ENCODE measurements around the gene GPR179. TPM values are rescaled to one million over a fixed set of nuclear protein-coding genes. Genes with fewer than 3 reads are reported as not detected.
"Not testable (repeated sequence)": the region's sequence is repeated elsewhere in the genome, so short reads cannot be mapped to it uniquely, and the experiment has no call there.

The GPR179 gene
- total RNA-seq, 1 experiment from 2014 or later, result not detected

DNA sequence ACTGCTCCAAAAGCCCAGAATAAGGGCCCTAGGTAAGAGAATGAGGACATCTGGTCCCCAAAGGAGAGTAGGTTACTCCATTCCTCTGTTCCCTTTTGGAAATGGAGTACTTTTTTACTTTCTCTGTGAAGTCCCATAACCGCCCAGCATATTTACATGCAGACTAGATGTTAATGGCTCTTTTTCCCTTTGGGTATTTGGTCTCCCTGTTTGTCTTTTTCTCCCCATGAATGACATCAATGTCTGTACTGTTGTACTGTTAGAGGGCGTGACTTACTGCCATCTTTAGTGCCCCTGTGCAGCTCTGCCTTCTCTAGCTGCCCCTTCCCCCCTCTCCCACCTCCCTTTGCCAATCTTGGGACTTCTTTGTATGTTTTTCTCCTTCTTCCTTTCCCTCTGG lies 19.0 kb downstream of the GPR179 start:
- no peak for DNase-seq (ENCODE audit: low spot score)

DNA sequence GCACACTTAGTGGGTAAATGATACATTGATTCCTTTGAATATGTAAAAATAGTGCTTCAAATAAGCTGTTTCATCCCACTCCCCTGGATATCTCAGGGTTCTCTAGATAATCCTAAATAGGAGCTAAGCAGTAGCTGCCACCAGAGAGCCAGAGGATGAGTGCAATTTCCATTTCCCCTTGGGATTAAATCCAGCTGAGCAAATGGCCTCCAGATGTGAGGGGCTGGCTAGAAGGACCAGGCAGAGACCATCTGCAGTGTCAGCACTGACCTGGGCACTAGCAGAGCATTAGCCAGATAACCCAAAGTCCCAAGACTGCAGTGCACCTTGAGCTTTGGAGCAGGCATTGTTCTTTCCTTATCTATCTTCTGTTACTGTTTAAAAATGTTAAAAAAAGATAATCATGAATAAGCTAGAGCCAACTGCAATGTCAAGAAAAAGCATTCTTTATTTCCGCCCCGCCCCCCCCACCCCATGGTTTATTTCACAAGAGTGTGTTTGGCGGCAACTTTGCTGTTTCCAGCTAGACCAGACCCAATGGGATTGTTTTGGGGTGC lies 19.5 kb downstream of the GPR179 start:
- no peak for DNase-seq (ENCODE audit: low spot score)

DNA sequence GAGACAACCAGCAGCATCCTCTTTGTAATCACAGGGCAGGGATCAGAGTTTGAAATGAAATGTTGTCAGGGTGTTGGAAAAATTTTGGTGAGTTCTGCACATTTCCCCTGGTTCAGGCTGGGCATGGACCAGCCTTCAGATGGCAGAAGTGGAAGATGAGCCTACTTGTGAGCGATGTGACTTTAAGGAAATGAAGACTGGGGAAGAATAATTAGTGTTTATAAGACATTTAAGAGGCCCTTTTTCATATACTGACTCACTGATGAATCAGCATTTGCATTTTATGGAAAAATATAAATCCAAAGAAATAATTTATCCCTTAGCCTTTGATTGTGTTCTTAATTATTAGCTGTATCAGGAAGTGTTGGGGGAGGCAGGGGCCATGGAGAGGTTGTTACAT lies 20.9 kb downstream of the GPR179 start:
- DNase-seq (ENCODE audit: low spot score), result no peak

DNA sequence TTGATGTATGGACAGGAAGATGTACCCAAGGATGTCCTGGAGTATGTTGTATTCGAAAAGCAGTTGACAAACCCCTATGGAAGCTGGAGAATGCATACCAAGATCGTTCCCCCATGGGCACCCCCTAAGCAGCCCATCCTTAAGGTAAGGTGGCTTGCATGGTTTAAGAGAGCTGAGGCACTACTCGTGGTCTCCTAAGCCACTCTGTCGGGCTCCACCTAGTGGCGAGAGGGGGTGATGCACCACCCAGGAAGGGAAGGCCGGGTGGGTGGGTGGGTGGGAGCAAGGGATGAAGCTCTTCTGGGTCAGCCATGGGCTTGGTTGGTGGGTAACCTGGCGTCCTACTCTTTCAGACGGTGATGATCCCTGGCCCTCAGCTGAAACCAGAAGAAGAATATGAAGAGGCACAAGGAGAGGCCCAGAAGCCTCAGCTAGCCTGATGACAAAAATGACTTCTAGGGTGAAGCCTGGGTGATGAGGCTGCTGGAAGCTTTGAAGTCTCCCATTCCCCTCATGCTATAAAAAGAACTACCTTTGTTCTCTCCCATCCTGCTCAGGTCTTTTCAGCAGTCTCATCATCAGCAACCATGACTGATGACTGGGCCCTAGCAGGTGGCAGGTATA lies 21.5 kb downstream of the GPR179 start:
- peak; percentile 41 for DNase-seq (ENCODE audit: low spot score)

DNA sequence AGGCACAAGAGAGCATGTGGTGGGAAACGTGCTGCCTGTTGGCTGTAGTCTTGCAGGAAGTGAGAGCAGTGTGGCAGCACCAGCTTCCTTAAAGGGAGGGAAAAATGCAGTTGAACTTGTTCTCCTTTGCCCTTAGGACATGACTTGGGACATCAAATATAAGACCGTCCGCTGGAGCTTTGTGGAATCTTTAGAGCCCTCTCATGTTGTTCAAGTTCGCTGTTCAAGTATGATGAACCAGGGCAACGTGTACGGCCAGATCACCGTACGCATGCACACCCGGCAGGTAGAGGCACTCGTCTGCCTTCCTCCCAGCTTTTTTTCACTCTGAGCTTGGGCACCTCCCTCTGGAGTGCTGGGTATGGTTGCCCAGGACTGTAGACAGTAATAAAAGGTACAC lies 23.3 kb downstream of the GPR179 start:
- DNase-seq (ENCODE audit: low spot score), result no peak

DNA sequence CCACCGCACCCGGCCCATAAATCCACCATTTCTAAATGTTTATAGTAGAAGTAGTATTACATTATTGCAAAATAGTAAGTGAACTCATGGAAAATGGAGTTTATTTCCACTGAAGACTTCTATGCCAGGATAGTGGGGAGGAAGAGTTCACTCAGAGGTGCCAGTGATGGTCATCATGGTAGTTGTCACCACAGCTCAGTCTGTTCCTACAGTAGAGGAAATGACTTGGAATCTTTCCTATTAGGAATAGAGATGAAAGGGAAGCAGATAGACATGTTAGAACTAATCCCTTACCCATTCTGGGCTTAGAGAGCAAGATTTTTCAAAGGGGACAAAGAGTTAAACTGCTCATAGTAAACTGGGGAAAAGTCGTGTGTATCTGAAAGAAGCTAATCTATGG lies 26.7 kb downstream of the GPR179 start:
- DNase-seq (ENCODE audit: low spot score), result no peak

DNA sequence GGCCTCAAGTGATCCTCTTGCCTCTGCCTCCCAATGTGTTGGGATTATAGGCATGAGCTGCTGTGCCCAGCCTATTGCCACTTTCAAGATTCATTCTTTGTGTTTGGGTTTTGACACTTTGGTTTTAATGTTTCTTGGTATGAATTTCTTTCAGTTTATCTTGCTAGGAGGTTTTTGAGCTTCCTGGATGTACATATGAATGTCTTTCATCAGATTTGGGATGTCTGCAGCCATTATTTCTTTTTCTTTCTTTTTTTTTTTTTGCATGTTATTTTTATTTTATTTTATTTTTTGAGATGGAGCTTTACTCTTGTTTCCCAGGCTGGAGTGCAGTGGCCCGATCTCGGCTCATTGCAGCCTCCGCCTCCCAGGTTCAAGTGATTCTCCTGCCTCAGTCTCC lies 28.3 kb downstream of the GPR179 start:
- DNase-seq (ENCODE audit: low spot score), result no peak

DNA sequence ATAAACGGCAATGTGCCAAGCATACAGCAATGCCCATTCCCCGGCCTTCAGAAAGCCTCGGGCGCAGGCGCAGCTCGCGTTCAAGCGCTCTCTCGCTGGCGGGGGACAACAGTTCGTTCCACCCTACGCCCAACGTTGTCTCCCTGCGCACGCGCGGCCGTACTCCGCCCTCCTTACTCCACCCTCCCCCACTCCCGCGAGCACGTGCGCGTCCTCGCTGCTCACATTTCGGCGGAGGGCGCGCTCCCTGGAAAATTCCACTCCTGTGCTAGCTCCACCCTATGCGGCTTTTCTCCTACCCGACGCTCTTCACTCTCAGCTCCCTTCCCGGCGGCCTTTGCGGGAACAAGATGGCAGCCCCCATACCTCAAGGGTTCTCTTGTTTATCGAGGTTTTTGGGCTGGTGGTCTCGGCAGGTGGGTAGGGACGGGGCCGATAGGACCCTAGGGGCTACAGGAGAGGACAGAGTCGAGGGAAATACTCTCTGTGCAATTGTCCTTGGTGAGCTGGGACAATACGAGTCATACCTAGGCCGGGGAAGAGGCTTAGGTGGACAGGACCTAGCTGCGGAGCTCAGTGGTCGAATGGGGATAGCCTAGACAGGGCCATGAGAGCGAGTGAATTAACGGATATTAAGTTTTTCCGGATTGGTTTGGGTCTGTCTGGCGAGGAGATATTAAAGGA lies 46.8 kb downstream of the GPR179 start, which contains the start of gene MRPL45:
Gene MRPL45 (plus strand): TSS at position 335 of the 684 bp plus-strand sequence. CDS start 16 bp downstream, at position 351.
- DNase-seq (ENCODE audit: low spot score), result peak; percentile 96

DNA sequence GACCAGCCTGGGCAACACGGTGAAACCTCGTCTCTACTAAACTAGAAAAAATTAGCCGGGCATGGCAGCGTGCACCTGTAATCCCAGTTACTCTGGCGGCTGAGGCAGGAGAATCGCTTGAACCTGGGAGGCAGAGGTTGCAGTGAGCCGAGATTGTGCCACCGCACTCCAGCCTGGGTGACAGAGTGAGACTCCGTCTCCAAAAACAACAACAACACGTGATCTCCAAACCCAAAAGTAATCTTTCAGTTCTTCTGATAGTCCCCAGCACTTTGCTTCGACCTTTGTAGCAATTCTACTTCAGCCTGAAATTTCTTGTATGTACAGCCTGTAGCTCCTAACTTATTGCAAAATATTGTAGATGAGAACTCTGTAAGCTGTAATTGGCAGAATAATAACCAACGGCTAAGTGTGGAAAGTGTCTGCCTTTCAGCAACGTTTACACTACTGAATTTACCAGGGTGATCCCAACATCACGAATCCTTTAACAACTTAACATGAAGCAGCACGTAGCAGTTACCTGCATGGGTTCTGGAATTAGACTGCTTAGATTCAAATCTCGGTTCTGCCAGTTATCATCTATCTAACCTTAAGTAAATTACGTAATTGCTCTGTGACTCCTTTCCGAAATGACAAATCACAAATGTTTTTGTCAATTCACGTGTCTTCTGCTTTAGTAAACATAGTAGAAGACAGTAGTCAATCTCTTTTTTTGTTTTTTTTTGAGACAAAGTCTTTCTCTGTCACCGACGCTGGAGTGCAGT lies 48.0 kb downstream of the GPR179 start:
- DNase-seq (ENCODE audit: low spot score), result not testable (repeated sequence)

DNA sequence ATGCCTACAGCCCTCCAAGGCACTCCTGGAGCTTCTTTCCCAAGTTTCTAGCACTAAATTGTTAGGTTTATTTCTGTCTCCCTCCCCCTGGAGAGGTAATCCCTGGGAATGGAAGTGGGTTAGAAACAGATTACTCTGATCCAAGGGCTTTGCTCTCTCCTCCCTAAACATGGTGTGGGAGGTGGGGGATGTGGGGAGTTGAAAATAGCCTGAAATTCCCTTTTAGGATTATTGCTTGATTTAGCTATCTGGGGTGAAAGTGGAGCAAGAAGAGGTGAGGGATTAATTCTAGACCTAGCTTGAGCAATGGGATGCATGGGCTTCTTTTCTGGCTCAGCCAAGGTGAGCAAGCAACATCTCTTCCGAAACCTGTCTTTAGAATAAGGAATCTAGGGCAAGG lies 54.0 kb downstream of the GPR179 start:
- not testable (repeated sequence) for DNase-seq (ENCODE audit: low spot score)

DNA sequence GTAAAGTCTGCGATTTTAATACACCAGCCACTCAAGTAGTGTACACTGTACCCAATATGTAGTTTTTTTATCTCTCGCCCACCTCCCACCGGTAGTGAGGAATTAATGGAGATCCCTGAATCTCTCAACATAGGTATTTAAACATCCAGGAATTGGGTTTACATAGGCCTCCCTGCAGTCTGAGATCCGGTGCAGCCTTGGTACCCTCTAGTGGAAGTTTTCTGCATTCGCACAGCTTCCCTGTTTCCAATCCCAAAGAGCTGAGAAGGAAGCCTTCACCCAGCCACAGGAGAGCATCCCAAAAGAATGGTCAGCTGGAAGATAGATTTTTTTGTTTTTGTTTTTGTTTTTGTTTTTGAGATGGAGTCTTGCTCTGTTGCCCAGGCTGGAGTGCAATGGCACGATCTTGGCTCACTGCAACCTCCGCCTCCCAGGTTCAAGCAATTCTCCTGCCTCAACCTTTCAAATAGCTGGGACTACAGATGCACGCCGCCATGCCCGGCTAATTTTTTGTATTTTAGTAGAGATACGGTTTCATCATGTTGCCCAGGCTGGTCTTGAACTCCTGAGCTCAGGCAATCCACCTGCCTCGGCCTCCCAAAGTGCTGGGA lies 55.4 kb downstream of the GPR179 start:
- DNase-seq (ENCODE audit: low spot score), result peak; percentile 4

DNA sequence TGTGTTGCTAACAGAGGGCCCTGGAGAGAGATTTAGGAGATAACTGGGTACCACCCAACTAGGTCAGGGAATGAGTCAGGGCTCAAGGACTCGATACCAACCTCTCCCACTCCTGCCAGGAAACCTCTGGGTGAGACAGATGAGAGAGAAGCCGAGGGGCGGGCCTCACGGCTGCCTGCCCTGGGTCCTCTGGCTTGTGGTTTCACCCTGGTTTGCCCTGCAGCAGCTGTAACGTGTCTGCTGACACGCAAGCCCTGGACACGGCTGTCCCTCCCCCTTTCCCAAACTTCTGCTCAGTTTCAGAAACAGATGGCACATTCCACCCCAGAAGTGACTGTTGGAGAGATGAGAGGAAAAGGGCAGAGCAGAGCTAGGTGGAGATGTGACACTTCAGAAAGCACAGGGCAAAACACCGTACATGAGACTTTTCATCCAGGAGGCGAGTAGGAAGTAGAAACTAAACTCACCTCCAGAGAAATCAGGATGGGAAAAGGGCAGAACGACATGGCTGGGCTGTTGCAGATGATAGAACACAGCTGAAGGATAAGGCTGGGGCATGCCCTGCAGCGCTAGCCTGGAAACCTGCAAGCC lies 57.2 kb downstream of the GPR179 start:
- DNase-seq (ENCODE audit: low spot score), result peak; percentile 71

DNA sequence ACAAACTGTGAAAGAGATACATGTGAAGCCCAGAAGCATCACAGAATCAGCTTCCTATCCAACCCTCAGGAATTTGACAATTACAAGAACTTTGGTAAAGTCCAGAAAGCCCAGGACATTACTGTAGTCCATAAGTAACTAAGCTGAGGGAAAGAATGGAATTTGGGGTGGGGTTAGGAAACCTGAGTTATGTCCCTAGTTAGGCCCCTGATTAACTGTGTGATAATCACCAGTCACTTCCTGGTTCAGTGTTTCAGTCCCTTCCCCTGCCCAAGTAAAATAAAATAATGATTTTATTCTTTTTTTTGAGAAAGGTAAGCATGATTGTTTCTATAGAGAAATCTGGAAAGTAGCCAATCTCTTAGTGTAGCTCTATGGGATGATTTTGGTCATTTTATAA lies 57.8 kb downstream of the GPR179 start:
- peak; percentile 6 for DNase-seq (ENCODE audit: low spot score)

Other genes with a start within 250 kb of the GPR179 start
- not detected in 2 replicates for gene TBC1D3E, start 216.0 kb downstream of the GPR179 start, total RNA-seq (2014; rRNA removed; shearing (Covaris generic))
- gene TBC1D3, start 151.4 kb downstream of the GPR179 start, total RNA-seq (2014; rRNA removed; shearing (Covaris generic)), result not detected in 2 replicates
- gene MRPL45, start 46.8 kb downstream of the GPR179 start, total RNA-seq (2014; rRNA removed; shearing (Covaris generic)), result 51.6 and 55.2 TPM in 2 replicates
- 14.7 and 17.8 TPM in 2 replicates for gene SOCS7, start 7.9 kb upstream of the GPR179 start, total RNA-seq (2014; rRNA removed; shearing (Covaris generic))
- gene ARHGAP23, start 84.5 kb upstream of the GPR179 start, total RNA-seq (2014; rRNA removed; shearing (Covaris generic)), result 48.9 and 68.6 TPM in 2 replicates